Keratinocyte (primary cell): ENCODE results near the gene HES7. TPM values are rescaled to one million over a fixed set of nuclear protein-coding genes. Genes with fewer than 3 reads are reported as not detected.

Experiments used
- DNase-seq: peaks from one replicate; pipeline ENCODE4 v3.0.0-alpha.2; 2011; ENCODE audit warnings: low read depth, missing footprints, low spot score
- FAIRE-seq: peaks from 2 replicates; lab custom pipeline; 2011; peaks lifted over from hg19 to GRCh38; lab: Jason Lieb, UNC
- H2AFZ ChIP-seq: 2 replicates; pipeline ENCODE4 v1.6.0; 2012; ENCODE audit warnings: low read length, control low read depth, inconsistent platforms; ENCODE audit not compliant: control insufficient read depth
- H3K27ac ChIP-seq: 2 replicates; pipeline ENCODE4 v1.5.1; 2011; ENCODE audit warnings: low read length; ENCODE audit not compliant: control insufficient read depth, insufficient read depth
- H3K27me3 ChIP-seq: 3 replicates; pipeline ENCODE4 v1.6.0; 2011; ENCODE audit warnings: low read length; ENCODE audit not compliant: control insufficient read depth, insufficient read depth; ENCODE audit errors: extremely low read depth
- H3K36me3 ChIP-seq, 2 experiments: 2 replicates in 1 of 2; 3 replicates in 1 of 2; pipeline ENCODE4 v1.5.1; 2011; ENCODE audit warnings: low read length in 2 of 2, mild to moderate bottlenecking in 1 of 2; ENCODE audit not compliant: control insufficient read depth in 2 of 2, insufficient read depth in 2 of 2; ENCODE audit errors: extremely low read depth in 1 of 2
- H3K4me1 ChIP-seq: 3 replicates; pipeline ENCODE4 v1.5.1; 2011; ENCODE audit warnings: low read length; ENCODE audit not compliant: control insufficient read depth, insufficient read depth; ENCODE audit errors: extremely low read depth
- H3K4me2 ChIP-seq: 3 replicates; pipeline ENCODE4 v1.6.0; 2011; ENCODE audit warnings: low read depth, low read length; ENCODE audit not compliant: control insufficient read depth, insufficient read depth; ENCODE audit errors: extremely low read depth
- H3K4me3 ChIP-seq, 3 experiments: fragments of 200-600 bp in 1 of 3; sonication (generic) in 1 of 3; 2 replicates in 2 of 3; 3 replicates in 1 of 3; pipeline ENCODE4 v1.5.1; 2011 to 2016; ENCODE audit warnings: low read length in 3 of 3, mild to moderate bottlenecking in 3 of 3, control low read depth in 2 of 3, inconsistent platforms in 1 of 3, low read depth in 1 of 3, mixed read lengths in 1 of 3, mixed run types in 1 of 3, moderate library complexity in 1 of 3; ENCODE audit not compliant: control insufficient read depth in 2 of 3, insufficient read depth in 2 of 3; ENCODE audit errors: extremely low read depth in 1 of 3
- H3K79me2 ChIP-seq: 2 replicates; pipeline ENCODE4 v1.6.0; 2012; ENCODE audit warnings: low read length; ENCODE audit not compliant: control insufficient read depth, insufficient read depth
- H3K9ac ChIP-seq: 3 replicates; pipeline ENCODE4 v1.6.0; 2011; ENCODE audit warnings: low read length; ENCODE audit not compliant: control insufficient read depth, insufficient read depth; ENCODE audit errors: extremely low read depth
- H3K9me1 ChIP-seq: 3 replicates; pipeline ENCODE4 v1.6.0; 2011; ENCODE audit warnings: low read length; ENCODE audit not compliant: control insufficient read depth, insufficient read depth; ENCODE audit errors: extremely low read depth
- H3K9me3 ChIP-seq: 2 replicates; pipeline ENCODE4 v1.5.1; 2012; ENCODE audit warnings: low read depth, low read length; ENCODE audit not compliant: control insufficient read depth
- H4K20me1 ChIP-seq: 3 replicates; pipeline ENCODE4 v1.6.0; 2011; ENCODE audit warnings: low read length; ENCODE audit not compliant: control insufficient read depth, insufficient read depth; ENCODE audit errors: extremely low read depth
- EZH2 ChIP-seq: IDR thresholded peaks from one replicate; pipeline ENCODE4 v1.6.1; 2012; ENCODE audit warnings: inconsistent platforms, mild to moderate bottlenecking, low read length, moderate library complexity
- dilution Hi-C: fragments of 300-500 bp; cut with MboI; formaldehyde crosslinking; loops from one replicate; pipeline ENCODE4 v1.7.0; 2020; ENCODE audit warnings: low sequenced_read_pairs; ENCODE audit not compliant: extremely low pct_ligation_motif_present
- polyA plus RNA-seq, 5 experiments: library from polyadenylated mRNA; depleted of rRNA in 3 of 5; stranded (reverse) in 3 of 5; stranded (forward) in 1 of 5; unstranded in 1 of 5; fragments of >200 nt; gene quantifications; 1 replicate in 1 of 5; 2 replicates in 3 of 5; 3 replicates in 1 of 5; pipeline versions ENCODE4 v1.2.1 to v1.2.3, GENCODE V29; 2011 to 2012; ENCODE audit warnings: missing spikeins in 2 of 5, low read depth in 1 of 5, low replicate concordance in 1 of 5
- TF ChIP-seq, protein P1 (sequence below), 3 experiments: IDR thresholded peaks in 1 of 3; conservative IDR thresholded peaks in 1 of 3; optimal IDR thresholded peaks in 1 of 3; 2 replicates in 2 of 3; 3 replicates in 1 of 3; pipeline versions ENCODE3 to v1.5.1; 2011; ENCODE audit warnings: low read length in 3 of 3, mild to moderate bottlenecking in 3 of 3, moderate library complexity in 2 of 3, control low read depth in 1 of 3, inconsistent platforms in 1 of 3; ENCODE audit not compliant: insufficient read depth in 2 of 3; ENCODE audit errors: extremely low read depth in 1 of 3

The HES7 gene
- polyA plus RNA-seq, 1 donor (not counting 4 experiments of a cell fraction or from before 2014, with no cell fraction given), result 0.33 TPM

DNA sequence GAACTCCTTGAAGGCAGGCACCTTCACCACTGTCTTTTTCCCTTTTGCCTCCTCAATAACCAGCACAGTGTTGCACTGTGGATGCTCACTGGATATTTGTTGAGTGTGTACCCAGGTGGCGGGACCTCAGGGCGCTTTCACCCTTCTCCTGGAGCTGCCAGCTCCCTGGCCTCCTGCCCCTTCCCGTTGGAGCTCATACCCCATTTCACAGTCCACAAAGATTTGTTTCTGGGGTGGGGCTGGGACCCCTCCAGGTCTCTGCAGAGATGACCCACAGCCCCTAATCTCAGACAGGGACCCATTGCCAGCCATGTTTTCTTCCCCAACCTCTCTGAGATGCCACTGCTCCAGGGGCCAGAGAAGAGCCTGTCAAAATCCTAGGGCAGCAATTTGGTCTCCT lies 48.8 kb downstream of the HES7 start:
- no peak for FAIRE-seq
- H3K9me3 ChIP-seq, result no peaks in the 10 kb centered on the region
- DNase-seq, result no peak
- H3K9ac ChIP-seq, result no peak overlapping the region
- H3K4me2 ChIP-seq, result no peak overlapping the region
- dilution Hi-C loops, result no loop called here
- H3K79me2 ChIP-seq, result no peaks in the 10 kb centered on the region
- H3K27ac ChIP-seq, result no peak overlapping the region
- H2AFZ ChIP-seq, result no peak overlapping the region
- peaks cover 18% of the 10 kb centered on the region for H3K4me1 ChIP-seq
- no peaks in the 10 kb centered on the region for H3K36me3 ChIP-seq
- no peaks in the 10 kb centered on the region for H4K20me1 ChIP-seq
- peaks cover 43% of the 10 kb centered on the region for H3K27me3 ChIP-seq
- H3K9me1 ChIP-seq, result no peaks in the 10 kb centered on the region
- TF ChIP-seq, protein P1, sequence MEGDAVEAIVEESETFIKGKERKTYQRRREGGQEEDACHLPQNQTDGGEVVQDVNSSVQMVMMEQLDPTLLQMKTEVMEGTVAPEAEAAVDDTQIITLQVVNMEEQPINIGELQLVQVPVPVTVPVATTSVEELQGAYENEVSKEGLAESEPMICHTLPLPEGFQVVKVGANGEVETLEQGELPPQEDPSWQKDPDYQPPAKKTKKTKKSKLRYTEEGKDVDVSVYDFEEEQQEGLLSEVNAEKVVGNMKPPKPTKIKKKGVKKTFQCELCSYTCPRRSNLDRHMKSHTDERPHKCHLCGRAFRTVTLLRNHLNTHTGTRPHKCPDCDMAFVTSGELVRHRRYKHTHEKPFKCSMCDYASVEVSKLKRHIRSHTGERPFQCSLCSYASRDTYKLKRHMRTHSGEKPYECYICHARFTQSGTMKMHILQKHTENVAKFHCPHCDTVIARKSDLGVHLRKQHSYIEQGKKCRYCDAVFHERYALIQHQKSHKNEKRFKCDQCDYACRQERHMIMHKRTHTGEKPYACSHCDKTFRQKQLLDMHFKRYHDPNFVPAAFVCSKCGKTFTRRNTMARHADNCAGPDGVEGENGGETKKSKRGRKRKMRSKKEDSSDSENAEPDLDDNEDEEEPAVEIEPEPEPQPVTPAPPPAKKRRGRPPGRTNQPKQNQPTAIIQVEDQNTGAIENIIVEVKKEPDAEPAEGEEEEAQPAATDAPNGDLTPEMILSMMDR (optimal IDR thresholded peaks at IDR 0.05 in 1 of 3, IDR thresholded peaks at IDR 0.05 in 1 of 3, conservative IDR thresholded peaks at IDR 0.05 in 1 of 3; ENCODE audit: extremely low read depth in 1 of 3, insufficient read depth in 2 of 3, low read length in 3 of 3), result no peak
- no peak for TF ChIP-seq EZH2
- no peak overlapping the region for H3K4me3 ChIP-seq

- TF ChIP-seq EZH2, result no peak
- TF ChIP-seq, protein P1 (optimal IDR thresholded peaks at IDR 0.05 in 1 of 3, IDR thresholded peaks at IDR 0.05 in 1 of 3, conservative IDR thresholded peaks at IDR 0.05 in 1 of 3; ENCODE audit: extremely low read depth in 1 of 3, insufficient read depth in 2 of 3, low read length in 3 of 3), result no peak
- H3K9ac ChIP-seq, result no peak overlapping the region
- FAIRE-seq (no peak), DNase-seq (no peak)
- H3K4me1 ChIP-seq, result peaks cover 14% of the 10 kb centered on the region
- H3K9me1 ChIP-seq, result no peaks in the 10 kb centered on the region
- H3K4me3 ChIP-seq, result no peak overlapping the region
- no peaks in the 10 kb centered on the region for H3K36me3 ChIP-seq
- no peaks in the 10 kb centered on the region for H4K20me1 ChIP-seq
- H3K27me3 ChIP-seq, result peaks cover 43% of the 10 kb centered on the region
- H2AFZ ChIP-seq, result no peak overlapping the region
- H3K9me3 ChIP-seq, result no peaks in the 10 kb centered on the region
- dilution Hi-C loops, result no loop called here
- H3K4me2 ChIP-seq, result no peak overlapping the region
- no peaks in the 10 kb centered on the region for H3K79me2 ChIP-seq
- no peak overlapping the region for H3K27ac ChIP-seq
Observed at GRCh38 chr17:8074554-8074953, 49.4 kb downstream of the HES7 start.
